IMR-90 (cell line): ENCODE measurements around the gene TMEM245. TPM values are rescaled to one million over a fixed set of nuclear protein-coding genes. Genes with fewer than 3 reads are reported as not detected.

Source experiments
- ATAC-seq: fragments of 200-7000 bp; cut with Tn5 transposase; 2 replicates; pipeline ENCODE4 v1.9.1; 2020; ENCODE audit warnings: low read depth, mild to moderate bottlenecking, moderate library complexity
- BruUV-seq: library from RNA; stranded (reverse); fragments of 400-500 nt; replicated peaks from 2 replicates; lab custom pipeline; 2021; lab: Mats Ljungman, UMichigan
- CTCF ChIA-PET: fragments of 300-600 bp; formaldehyde crosslinking; extraction: SDS; loops from one replicate; lab custom pipeline; 2021; ENCODE audit warnings: antibody characterized with exemption; lab: Yijun Ruan, JAX
- POLR2A ChIA-PET: fragments of 300-600 bp; sonication (Branson Sonifier 250); formaldehyde crosslinking; loops from one replicate; lab custom pipeline; 2022; ENCODE audit warnings: antibody characterized with exemption; ENCODE audit not compliant: unreplicated experiment; lab: Charles Lee
- DNase-seq: peaks from one replicate; pipeline ENCODE4 v3.0.0; 2013
- H2AFZ ChIP-seq: replicated peaks from 2 replicates; pipeline ENCODE3; 2013; ENCODE audit warnings: low read length, mild to moderate bottlenecking; ENCODE audit not compliant: poor library complexity
- H2AK5ac ChIP-seq: 2 replicates; pipeline ENCODE4 v1.6.1; 2013; ENCODE audit warnings: low read depth, low read length, inconsistent platforms
- H2AK9ac ChIP-seq: replicated peaks from 2 replicates; pipeline ENCODE3; 2013; ENCODE audit warnings: mild to moderate bottlenecking, low read depth, low read length, moderate library complexity; ENCODE audit not compliant: poor library complexity
- H2BK120ac ChIP-seq: 2 replicates; pipeline ENCODE4 v1.6.1; 2013; ENCODE audit warnings: low read depth, low read length, inconsistent platforms
- H2BK15ac ChIP-seq: 3 replicates; pipeline ENCODE4 v1.6.1; 2013; ENCODE audit warnings: low read depth, low read length, inconsistent platforms
- H2BK20ac ChIP-seq: 2 replicates; pipeline ENCODE4 v1.6.1; 2013; ENCODE audit warnings: low read depth, mild to moderate bottlenecking, inconsistent platforms, low read length, moderate library complexity
- H2BK5ac ChIP-seq: 2 replicates; pipeline ENCODE4 v1.6.1; 2013; ENCODE audit warnings: mild to moderate bottlenecking, low read depth, low read length, inconsistent platforms; ENCODE audit not compliant: poor library complexity, severe bottlenecking
- H3K14ac ChIP-seq: replicated peaks from 2 replicates; pipeline ENCODE4 v1.6.1; 2013; ENCODE audit warnings: low read depth, low read length, inconsistent platforms
- H3K18ac ChIP-seq: 2 replicates; pipeline ENCODE4 v1.6.1; 2013; ENCODE audit warnings: low read depth, low read length, control low read depth
- H3K23ac ChIP-seq: 2 replicates; pipeline ENCODE4 v1.6.1; 2013; ENCODE audit warnings: low read depth, low read length, inconsistent platforms
- H3K27ac ChIP-seq: 2 replicates; pipeline ENCODE4 v1.5.1; 2013; ENCODE audit warnings: mild to moderate bottlenecking, control low read depth, low read length; ENCODE audit not compliant: insufficient read depth
- H3K27me3 ChIP-seq: 2 replicates; pipeline ENCODE4 v1.6.1; 2013; ENCODE audit warnings: low read length; ENCODE audit not compliant: control insufficient read depth, insufficient read depth
- H3K36me3 ChIP-seq: 2 replicates; pipeline ENCODE4 v1.6.1; 2013; ENCODE audit warnings: low read length, mixed read lengths; ENCODE audit not compliant: control insufficient read depth, insufficient read depth
- H3K4ac ChIP-seq: 2 replicates; pipeline ENCODE4 v1.6.1; 2013; ENCODE audit warnings: low read depth, low read length, inconsistent platforms
- H3K4me1 ChIP-seq: 2 replicates; pipeline ENCODE4 v1.6.1; 2013; ENCODE audit warnings: low read length, mixed read lengths; ENCODE audit not compliant: control insufficient read depth, insufficient read depth
- H3K4me2 ChIP-seq: 2 replicates; pipeline ENCODE4 v1.6.1; 2013; ENCODE audit warnings: low read depth, mild to moderate bottlenecking, control low read depth, low read length, moderate library complexity
- H3K4me3 ChIP-seq: 2 replicates; pipeline ENCODE4 v1.5.1; 2013; ENCODE audit warnings: low read depth, mild to moderate bottlenecking, control low read depth, low read length, moderate library complexity; ENCODE audit not compliant: insufficient read depth
- H3K56ac ChIP-seq: 2 replicates; pipeline ENCODE4 v1.6.1; 2013; ENCODE audit warnings: low read length, inconsistent platforms; ENCODE audit not compliant: insufficient read depth; ENCODE audit errors: extremely low read depth
- H3K79me1 ChIP-seq, 2 experiments: 2 replicates each; pipeline ENCODE4 v1.6.1; 2013; ENCODE audit warnings: low read length in 2 of 2, inconsistent platforms in 1 of 2, low read depth in 1 of 2
- H3K9ac ChIP-seq: 2 replicates; pipeline ENCODE4 v1.6.1; 2013; ENCODE audit warnings: low read depth, low read length, control low read depth
- H3K9me1 ChIP-seq: 2 replicates; pipeline ENCODE4 v1.6.1; 2013; ENCODE audit warnings: low read length, inconsistent platforms; ENCODE audit not compliant: insufficient read depth
- H3K9me3 ChIP-seq: 2 replicates; pipeline ENCODE4 v1.6.1; 2013; ENCODE audit warnings: low read length; ENCODE audit not compliant: control insufficient read depth, insufficient read depth
- H4K20me1 ChIP-seq: 2 replicates; pipeline ENCODE4 v1.6.1; 2013; ENCODE audit warnings: low read length, inconsistent platforms; ENCODE audit not compliant: insufficient read depth
- H4K5ac ChIP-seq: 2 replicates; pipeline ENCODE4 v1.6.1; 2013; ENCODE audit warnings: mild to moderate bottlenecking, low read depth, low read length, control low read depth
- H4K8ac ChIP-seq, 2 experiments: 2 replicates each; pipeline ENCODE4 v1.6.1; 2013; ENCODE audit warnings: low read depth in 2 of 2, low read length in 2 of 2, control low read depth in 1 of 2, inconsistent platforms in 1 of 2
- H4K91ac ChIP-seq: 2 replicates; pipeline ENCODE4 v1.6.1; 2013; ENCODE audit warnings: low read depth, low read length, inconsistent platforms; ENCODE audit not compliant: insufficient read depth
- BHLHE40 ChIP-seq: fragments of 150-350 bp; IDR thresholded peaks from 2 replicates; pipeline ENCODE4 v1.6.1; 2016; ENCODE audit warnings: mild to moderate bottlenecking, low read depth, low read length
- CEBPB ChIP-seq: IDR thresholded peaks from 2 replicates; pipeline ENCODE4 v1.6.1; 2012; ENCODE audit warnings: low read depth, low read length, improper control_type of control experiment
- CHD1 ChIP-seq: IDR thresholded peaks from 2 replicates; pipeline ENCODE4 v1.6.1; 2012; ENCODE audit warnings: low read depth, low read length, improper control_type of control experiment
- CTCF ChIP-seq: conservative IDR thresholded peaks from 2 replicates; pipeline ENCODE4 v1.5.1; 2012; ENCODE audit warnings: mild to moderate bottlenecking, low read depth, low read length, improper control_type of control experiment
- ELK1 ChIP-seq: fragments of 150-350 bp; IDR thresholded peaks from 2 replicates; pipeline ENCODE4 v1.6.1; 2016; ENCODE audit warnings: low read depth, mild to moderate bottlenecking, low read length, moderate library complexity, borderline replicate concordance
- FOS ChIP-seq: fragments of 150-350 bp; IDR thresholded peaks from 2 replicates; pipeline ENCODE4 v1.6.1; 2016; ENCODE audit warnings: low read depth, low read length
- MAFK ChIP-seq: IDR thresholded peaks from 2 replicates; pipeline ENCODE4 v1.6.1; 2012; ENCODE audit warnings: low read depth, low read length, improper control_type of control experiment
- MAZ ChIP-seq: IDR thresholded peaks from 2 replicates; pipeline ENCODE4 v1.6.1; 2012; ENCODE audit warnings: low read depth, mild to moderate bottlenecking, low read length, improper control_type of control experiment, moderate library complexity, borderline replicate concordance
- MXI1 ChIP-seq: IDR thresholded peaks from 2 replicates; pipeline ENCODE4 v1.6.1; 2012; ENCODE audit warnings: low read depth, mild to moderate bottlenecking, low read length, moderate library complexity, borderline replicate concordance
- NFE2L2 ChIP-seq: fragments of 150-350 bp; IDR thresholded peaks from 2 replicates; pipeline ENCODE4 v1.6.1; 2016; ENCODE audit warnings: low read depth, mild to moderate bottlenecking, low read length
- POLR2A ChIP-seq: IDR thresholded peaks from 2 replicates; pipeline ENCODE4 v1.6.1; 2012; ENCODE audit warnings: mild to moderate bottlenecking, low read depth, low read length
- RAD21 ChIP-seq: IDR thresholded peaks from 2 replicates; pipeline ENCODE4 v1.6.1; 2012; ENCODE audit warnings: low read length, improper control_type of control experiment
- RCOR1 ChIP-seq: IDR thresholded peaks from 2 replicates; pipeline ENCODE4 v1.6.1; 2012; ENCODE audit warnings: mild to moderate bottlenecking, low read length, improper control_type of control experiment; ENCODE audit not compliant: insufficient replicate concordance
- RFX5 ChIP-seq: IDR thresholded peaks from 2 replicates; pipeline ENCODE4 v1.8.0; 2012; ENCODE audit warnings: low read depth, mild to moderate bottlenecking, low read length, moderate library complexity
- SMC3 ChIP-seq: fragments of 150-350 bp; IDR thresholded peaks from 2 replicates; pipeline ENCODE4 v1.6.1; 2016; ENCODE audit warnings: low read depth, mild to moderate bottlenecking, antibody characterized with exemption, low read length, moderate library complexity
- USF2 ChIP-seq: fragments of 150-350 bp; IDR thresholded peaks from 2 replicates; pipeline ENCODE4 v1.6.1; 2017; ENCODE audit warnings: mild to moderate bottlenecking, antibody characterized with exemption, low read length, low read depth
- WGBS, 2 experiments: methylation state at CpG; one replicate each; pipeline versions ENCODE4 v1.1.5 to v1.1.7; 2013; ENCODE audit warnings: missing lambda C conversion rate in 2 of 2; ENCODE audit not compliant: insufficient read length in 1 of 2; ENCODE audit errors: extremely low coverage in 2 of 2; 5-methylcytosine and 5-hydroxymethylcytosine counted together
- dilution Hi-C: fragments of 300-500 bp; cut with HindIII; formaldehyde crosslinking; loops from one replicate; pipeline ENCODE4 v1.14.3; 2018; ENCODE audit warnings: low sequenced_read_pairs; ENCODE audit not compliant: unreplicated experiment
- in situ Hi-C: fragments of 300-500 bp; cut with MboI; formaldehyde crosslinking; loops from 3 replicates; pipeline ENCODE4 v1.14.3; 2019; ENCODE audit warnings: low sequenced_read_pairs, inconsistent platforms, mixed read lengths
- intact Hi-C: fragments of 100-400 bp; cut with micrococcal nuclease; formaldehyde crosslinking; loops from 2 replicates; pipeline ENCODE4 v1.10.0; 2022
- polyA plus RNA-seq, 3 experiments: library from polyadenylated mRNA; depleted of rRNA; stranded (reverse); fragments of >200 nt; gene quantifications; 2 replicates each; pipeline ENCODE4 v1.2.3, GENCODE V29; 2012; ENCODE audit warnings: low replicate concordance in 1 of 3
- total RNA-seq: library from RNA; depleted of rRNA; stranded (reverse); fragments of >200 nt; gene quantifications from 2 replicates; pipeline ENCODE4 v1.2.3, GENCODE V29; 2012

TMEM245 gene
- total and polyA plus RNA-seq, 2 of the 4 experiments (the other 2 are of a cell fraction): 24.8 to 57.9 TPM

GRCh38 chr9:109001275-109001676, 118.5 kb downstream of the TMEM245 start:
- Histone ChIP-seq H2BK15ac (no peak overlapping the region), H3K9ac (no peak overlapping the region), H3K79me1 (peaks cover 43 to 68% of the 10 kb centered on the region in 2 experiments), H3K36me3 (peaks cover 5% of the 10 kb centered on the region; the same call in 1 of the 2 replicates), H3K4me2 (peak overlapping the region; percentile 64; the same call in 1 of the 2 replicates), H3K27me3 (no peaks in the 10 kb centered on the region), H4K20me1 (peaks cover 10% of the 10 kb centered on the region; the same call in 1 of the 2 replicates), H4K91ac (0 out of 2 replicates have a peak overlapping the region, but pooled peaks have one; percentile 9), H3K18ac (no peak overlapping the region; the same call in 1 of the 2 replicates), H2BK5ac (peak overlapping the region; percentile 74), H2AFZ (no peak overlapping the region), H3K23ac (peak overlapping the region; percentile 44; the same call in 1 of the 2 replicates), H3K4me3 (no peak overlapping the region), H4K5ac (no peak overlapping the region), H3K27ac (no peak overlapping the region), H2BK20ac (peak overlapping the region; percentile 42; the same call in 1 of the 2 replicates), H2BK120ac (peak overlapping the region; percentile 48; the same call in 1 of the 2 replicates), H3K14ac (peak overlapping the region; percentile 66), H4K8ac (peak overlapping the region in 1 of 2 experiments; percentile 46; a peak in 1 of 4 replicates), H3K9me1 (no peaks in the 10 kb centered on the region), H3K4me1 (no peaks in the 10 kb centered on the region), H3K4ac (peak overlapping the region; percentile 45; the same call in 1 of the 2 replicates), H2AK9ac (peak overlapping the region; percentile 47), H3K9me3 (peaks cover 6% of the 10 kb centered on the region), H2AK5ac (no peak overlapping the region), H3K56ac (no peak overlapping the region)
- DNase-seq (peak; percentile 93), ATAC-seq (peak; percentile 98)
- ChIA-PET CTCF (no interaction called here), POLR2A (no interaction called here)
- no CpG with 5 or more reads among the region's 1 CpG for WGBS, 2 experiments
- no TSS peak for BruUV-seq
- intact Hi-C loops (no loop called here), in situ Hi-C loops (no loop called here), dilution Hi-C loops (no loop called here)
- TF ChIP-seq USF2 (no peak), NFE2L2 (no peak), BHLHE40 (peak; percentile 46; the same call in 1 of the 2 replicates), RAD21 (peak; percentile 37), CHD1 (no peak), ELK1 (no peak), RCOR1 (no peak), FOS (peak; percentile 70), MAZ (no peak), SMC3 (no peak), CTCF (peak; percentile 24; the same call in 1 of the 2 replicates), MXI1 (no peak), POLR2A (no peak), RFX5 (no peak), CEBPB (no peak), MAFK (no peak)
